GM21423 (cell line): ENCODE results near the gene HM13.
"Not testable (repeated sequence)": the region's sequence is repeated elsewhere in the genome, so short reads cannot be mapped to it uniquely, and the experiment has no call there.

Source experiments
- ATAC-seq: cut with Tn5 transposase; IDR thresholded peaks from one replicate; pipeline ENCODE4 v1.9.1; 2021; ENCODE audit warnings: mild to moderate bottlenecking, moderate library complexity; ENCODE audit not compliant: unreplicated experiment

Gene HM13

GRCh38 chr20:31566319-31566657 is 52.0 kb downstream of the HM13 start:
- no peak for ATAC-seq

GRCh38 chr20:31566658-31567379 is 52.6 kb downstream of the HM13 start:
- ATAC-seq, result no peak

GRCh38 chr20:31567380-31567720 is 53.1 kb downstream of the HM13 start:
- no peak for ATAC-seq

GRCh38 chr20:31568041-31568731 is 53.9 kb downstream of the HM13 start:
- ATAC-seq, result no peak

- no peak for ATAC-seq
Observed at GRCh38 chr20:31568773-31569162, 54.5 kb downstream of the HM13 start.

- no peak for ATAC-seq
Observed at GRCh38 chr20:31569163-31570020, 55.1 kb downstream of the HM13 start.

- ATAC-seq, result no peak
Observed at GRCh38 chr20:31570021-31570463, 55.8 kb downstream of the HM13 start.

- no peak for ATAC-seq
Observed at GRCh38 chr20:31570735-31571617, 56.7 kb downstream of the HM13 start.

GRCh38 chr20:31572042-31572700 is 57.9 kb downstream of the HM13 start:
- ATAC-seq, result no peak

- ATAC-seq, result peak; percentile 87
Observed at GRCh38 chr20:31572701-31573554, 58.7 kb downstream of the HM13 start.

- no peak for ATAC-seq
Observed at GRCh38 chr20:31573555-31574321, 59.5 kb downstream of the HM13 start.

- ATAC-seq, result not testable (repeated sequence)
Observed at GRCh38 chr20:31574986-31575385, 60.7 kb downstream of the HM13 start.

- no peak for ATAC-seq
Observed at GRCh38 chr20:31576751-31577150, 62.5 kb downstream of the HM13 start.

GRCh38 chr20:31577194-31577593 is 63.0 kb downstream of the HM13 start:
- ATAC-seq, result no peak

GRCh38 chr20:31578448-31579138 is 64.4 kb downstream of the HM13 start:
- ATAC-seq, result no peak

GRCh38 chr20:31579245-31579644 is 65.0 kb downstream of the HM13 start:
- no peak for ATAC-seq

- not testable (repeated sequence) for ATAC-seq
Observed at GRCh38 chr20:31579941-31580651, 65.9 kb downstream of the HM13 start.
